GM21447 (cell line): ENCODE results near the gene HABP4.

Experiments
- ATAC-seq: cut with Tn5 transposase; IDR thresholded peaks from one replicate; pipeline ENCODE4 v1.9.1; 2021; ENCODE audit not compliant: unreplicated experiment

The HABP4 gene

DNA sequence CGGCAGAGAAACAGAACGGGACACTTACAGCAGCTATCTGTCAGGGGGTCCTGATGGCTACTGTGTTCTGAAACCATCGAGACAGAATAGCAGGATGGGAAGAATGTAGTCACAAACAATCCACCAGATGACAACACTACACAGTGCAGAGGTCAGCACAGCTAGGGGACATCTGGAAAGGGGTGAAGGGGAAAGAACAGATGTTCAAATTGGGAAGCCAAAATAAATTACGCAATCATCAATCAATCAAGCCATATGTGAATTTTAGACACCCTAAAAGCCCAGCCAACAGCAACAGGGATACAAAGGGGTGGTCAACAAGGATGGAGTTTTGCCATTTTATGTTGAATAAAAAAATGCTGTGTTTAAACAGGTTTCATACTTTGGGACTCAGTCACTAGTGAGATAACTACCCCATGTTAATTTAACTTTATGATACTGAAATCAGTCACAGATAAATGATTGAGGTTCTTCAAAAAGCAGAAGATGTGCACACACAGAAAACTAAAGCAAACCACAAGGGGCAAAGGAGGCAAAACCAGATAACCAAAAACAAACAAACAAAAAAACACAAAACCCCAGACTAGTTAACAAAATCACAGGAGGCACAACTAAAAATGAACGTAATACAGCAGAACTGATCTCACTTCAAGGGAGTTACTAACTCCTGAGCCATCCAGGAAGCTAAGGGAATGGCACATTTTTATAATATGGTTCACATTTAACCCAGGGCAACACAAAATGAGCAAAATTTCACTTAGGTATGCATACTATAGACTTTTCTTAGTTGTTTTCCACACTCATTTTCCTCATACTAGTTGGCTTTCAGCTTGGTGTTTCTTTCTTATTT, 65.9 kb downstream of the HABP4 start:
- ATAC-seq = no peak

DNA sequence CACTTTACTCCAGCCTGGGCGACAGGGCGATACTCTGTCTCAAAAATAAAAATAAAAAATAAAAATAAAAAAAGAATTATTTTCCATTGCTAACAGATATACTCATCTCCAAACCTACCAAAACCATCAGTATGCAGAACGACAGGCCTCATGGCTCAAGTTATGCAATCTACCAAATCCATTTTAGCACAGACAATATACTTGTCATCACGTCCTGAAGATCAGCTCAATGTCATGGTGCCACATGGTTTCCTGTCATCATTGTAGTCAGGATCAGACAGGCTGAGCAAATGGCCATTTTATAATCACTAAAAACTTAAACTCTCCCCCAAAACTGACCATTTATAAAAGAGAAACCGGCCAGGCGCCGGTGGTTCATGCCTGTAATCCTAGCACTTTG, 69.1 kb downstream of the HABP4 start:
- ATAC-seq = no peak

DNA sequence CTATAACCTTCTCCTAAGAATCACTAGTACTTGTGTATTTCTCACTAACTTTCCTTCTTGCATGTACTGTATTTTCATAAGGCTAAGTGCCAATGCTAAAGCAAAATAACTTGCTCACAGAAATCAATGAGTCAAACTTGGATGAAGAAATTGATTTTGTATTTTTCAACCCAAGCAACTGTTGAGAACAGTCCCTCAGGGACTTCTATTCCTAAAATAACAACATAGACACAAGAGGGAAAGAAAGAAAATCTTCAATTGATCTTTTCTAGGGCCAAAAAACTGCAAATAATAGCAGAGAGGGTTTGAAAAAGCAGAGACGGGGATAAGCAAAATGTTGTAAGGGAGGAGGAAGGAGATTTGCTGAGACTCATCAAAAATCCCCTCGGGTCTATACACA, 69.8 kb downstream of the HABP4 start:
- no peak for ATAC-seq

- ATAC-seq = no peak
Measured at GRCh38 chr9:96522366-96522765, 72.4 kb downstream of the HABP4 start.

- no peak for ATAC-seq
Measured at GRCh38 chr9:96523374-96523773, 73.4 kb downstream of the HABP4 start.

- no peak for ATAC-seq
Measured at GRCh38 chr9:96524045-96524444, 74.1 kb downstream of the HABP4 start.

DNA sequence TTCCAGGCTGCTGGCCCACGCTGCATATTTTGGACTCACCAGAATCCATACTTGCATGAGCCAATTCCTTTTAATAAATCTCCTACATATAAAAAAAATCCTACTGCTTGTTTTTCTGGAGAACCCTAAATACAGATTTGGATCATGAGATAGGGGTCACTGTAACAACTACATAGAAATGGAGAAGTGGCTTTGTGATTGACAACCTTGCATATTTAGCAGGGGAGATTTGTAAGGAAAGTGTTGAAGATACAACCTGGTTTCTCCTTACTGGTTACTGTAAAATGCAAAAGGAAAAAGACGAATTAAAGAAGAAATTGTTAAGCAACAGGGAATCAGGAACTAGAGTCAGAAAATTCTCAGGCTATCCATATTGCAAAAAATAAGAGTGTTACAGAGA, 74.8 kb downstream of the HABP4 start:
- ATAC-seq = no peak

DNA sequence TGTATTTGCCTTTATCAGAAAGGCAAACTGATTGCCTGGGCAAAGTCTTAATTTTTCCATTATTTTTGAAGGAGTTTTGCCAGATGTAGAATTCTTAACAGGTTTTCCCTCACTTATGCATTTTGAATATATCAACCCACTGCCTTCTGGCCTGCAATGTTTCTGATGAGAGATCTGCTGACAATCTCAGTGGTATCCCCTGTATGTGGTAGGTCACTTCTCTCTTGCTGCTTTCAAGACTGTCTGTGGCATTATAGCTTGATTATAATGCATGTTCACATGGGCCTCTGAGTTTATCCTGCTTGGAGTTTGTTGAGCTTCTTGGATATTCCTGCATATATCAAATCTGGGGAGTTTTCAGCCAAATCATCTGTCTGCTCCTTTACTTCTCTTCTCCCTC, 82.2 kb downstream of the HABP4 start:
- ATAC-seq = no peak

- no peak for ATAC-seq
Measured at GRCh38 chr9:96540106-96540505, 90.1 kb downstream of the HABP4 start.
